LNCaP clone FGC (cell line): Measurements from ENCODE around the gene SPRED2.

Experiments
- DNase-seq: peaks from one replicate; pipeline ENCODE4 v3.0.0-alpha.2; 2011; ENCODE audit warnings: low read depth
- H3K4me3 ChIP-seq: 2 replicates; pipeline ENCODE4 v1.5.1; 2011; ENCODE audit warnings: mild to moderate bottlenecking, low read depth, low read length, control low read depth
- CTCF ChIP-seq: IDR thresholded peaks from 2 replicates; pipeline ENCODE4 v1.5.1; 2012; ENCODE audit warnings: mild to moderate bottlenecking; ENCODE audit not compliant: control insufficient read depth, insufficient read depth; ENCODE audit errors: extremely low read depth

The SPRED2 gene

GRCh38 chr2:65415091-65415490, 17.3 kb downstream of the SPRED2 start:
- no peak for DNase-seq
- no peak for TF ChIP-seq CTCF
- no peak overlapping the region for H3K4me3 ChIP-seq

- no peak for TF ChIP-seq CTCF
Measured at GRCh38 chr2:65413610-65414009, 18.8 kb downstream of the SPRED2 start.

GRCh38 chr2:65413106-65413505, 19.3 kb downstream of the SPRED2 start:
- H3K4me3 ChIP-seq, result no peak overlapping the region
- TF ChIP-seq CTCF, result no peak
- no peak for DNase-seq

More at GRCh38 chr2:65413610-65414009, 18.8 kb downstream of the SPRED2 start:
- DNase-seq, result no peak
- H3K4me3 ChIP-seq, result no peak overlapping the region

- no peak for TF ChIP-seq CTCF
- no peak overlapping the region for H3K4me3 ChIP-seq
Measured at GRCh38 chr2:65411056-65411795, 21.2 kb downstream of the SPRED2 start.

GRCh38 chr2:65409045-65409444, 23.4 kb downstream of the SPRED2 start:
- DNase-seq, result no peak
- H3K4me3 ChIP-seq, result no peak overlapping the region
- no peak for TF ChIP-seq CTCF

More at GRCh38 chr2:65411056-65411795, 21.2 kb downstream of the SPRED2 start:
- DNase-seq, result no peak

GRCh38 chr2:65407240-65407639, 25.2 kb downstream of the SPRED2 start:
- no peak overlapping the region for H3K4me3 ChIP-seq
- TF ChIP-seq CTCF, result no peak
- DNase-seq, result no peak
